Measurements from ENCODE around the gene C1QA. TPM values are rescaled to one million over a fixed set of nuclear protein-coding genes. Genes with fewer than 3 reads are reported as not detected.
"Not testable (repeated sequence)": the region's sequence is repeated elsewhere in the genome, so short reads cannot be mapped to it uniquely, and the experiment has no call there.

Gene C1QA
- total RNA-seq, 2 donors from 2014 or later, result not detected

DNA sequence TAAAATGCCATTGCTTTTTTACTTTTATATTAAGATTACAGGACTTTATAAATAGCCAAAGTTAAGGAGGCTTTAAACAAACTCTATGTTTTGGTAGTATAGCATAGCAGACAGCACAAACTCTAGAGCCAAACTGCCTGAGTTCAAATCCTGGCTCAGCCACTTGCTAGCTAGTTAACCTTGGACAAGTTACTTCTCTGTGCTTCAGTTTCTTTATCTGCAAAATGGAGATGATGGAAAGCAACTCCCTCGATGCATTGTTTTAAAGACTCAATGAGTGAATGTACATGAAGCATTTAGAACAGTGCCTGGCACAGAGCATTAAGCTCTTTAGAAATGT, 38.0 kb downstream of the C1QA start:
- Histone ChIP-seq H3K4me3 (ENCODE audit: low read length) (no peak overlapping the region), H3K36me3 (ENCODE audit: control insufficient read depth, insufficient read depth, low read length) (no peaks in the 10 kb centered on the region), H3K9me3 (ENCODE audit: control insufficient read depth, low read length) (no peaks in the 10 kb centered on the region), H3K27ac (ENCODE audit: low read depth, low read length) (no peak overlapping the region), H3K27me3 (ENCODE audit: control insufficient read depth, insufficient read depth, low read length, poor library complexity, severe bottlenecking) (no peaks in the 10 kb centered on the region), H3K4me1 (ENCODE audit: control insufficient read depth, insufficient read depth, low read length) (peaks cover 2% of the 10 kb centered on the region), H3K9ac (ENCODE audit: extremely low read depth, low read length, poor library complexity, severe bottlenecking) (no peak overlapping the region)
- H3K4me1 Mint-ChIP-seq, result no peaks in the 10 kb centered on the region
- no peak for DNase-seq
- WGBS, 2 experiments (ENCODE audit: insufficient coverage in 1 of 2, insufficient read length in 1 of 2), result 54 to 64% methylated on average over 1 of the region's 1 CpG
- no peaks in the 10 kb centered on the region for H3K27me3 Mint-ChIP-seq (ENCODE audit: insufficient read depth)
- TF ChIP-seq, protein P1, sequence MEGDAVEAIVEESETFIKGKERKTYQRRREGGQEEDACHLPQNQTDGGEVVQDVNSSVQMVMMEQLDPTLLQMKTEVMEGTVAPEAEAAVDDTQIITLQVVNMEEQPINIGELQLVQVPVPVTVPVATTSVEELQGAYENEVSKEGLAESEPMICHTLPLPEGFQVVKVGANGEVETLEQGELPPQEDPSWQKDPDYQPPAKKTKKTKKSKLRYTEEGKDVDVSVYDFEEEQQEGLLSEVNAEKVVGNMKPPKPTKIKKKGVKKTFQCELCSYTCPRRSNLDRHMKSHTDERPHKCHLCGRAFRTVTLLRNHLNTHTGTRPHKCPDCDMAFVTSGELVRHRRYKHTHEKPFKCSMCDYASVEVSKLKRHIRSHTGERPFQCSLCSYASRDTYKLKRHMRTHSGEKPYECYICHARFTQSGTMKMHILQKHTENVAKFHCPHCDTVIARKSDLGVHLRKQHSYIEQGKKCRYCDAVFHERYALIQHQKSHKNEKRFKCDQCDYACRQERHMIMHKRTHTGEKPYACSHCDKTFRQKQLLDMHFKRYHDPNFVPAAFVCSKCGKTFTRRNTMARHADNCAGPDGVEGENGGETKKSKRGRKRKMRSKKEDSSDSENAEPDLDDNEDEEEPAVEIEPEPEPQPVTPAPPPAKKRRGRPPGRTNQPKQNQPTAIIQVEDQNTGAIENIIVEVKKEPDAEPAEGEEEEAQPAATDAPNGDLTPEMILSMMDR (conservative IDR thresholded peaks at IDR 0.05), result no peak
- H3K4me3 Mint-ChIP-seq, result no peak overlapping the region
- H3K9me3 Mint-ChIP-seq, result no peaks in the 10 kb centered on the region
- H3K36me3 Mint-ChIP-seq (ENCODE audit: low read depth), result no peaks in the 10 kb centered on the region
- H3K27ac Mint-ChIP-seq, result no peak overlapping the region

DNA sequence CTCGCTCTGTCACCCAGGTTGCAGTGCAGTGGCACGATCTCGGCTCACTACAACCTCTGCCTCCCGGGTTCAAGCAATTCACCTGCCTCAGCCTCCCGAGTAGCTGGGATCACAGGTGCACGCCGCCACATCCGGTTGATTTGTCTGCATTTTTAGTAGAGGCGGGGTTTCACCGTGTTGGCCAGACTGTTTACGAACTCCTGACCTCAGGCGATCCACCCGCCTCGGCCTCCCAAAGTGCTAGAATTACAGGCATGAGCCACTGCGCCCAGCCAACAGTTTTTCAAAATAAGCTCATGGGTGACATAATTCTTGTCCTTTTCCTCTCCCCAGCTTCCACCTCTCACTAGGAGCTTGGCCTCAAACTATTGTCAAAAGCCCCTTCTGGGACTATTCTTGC, 39.7 kb downstream of the C1QA start:
- not testable (repeated sequence) for H3K9me3 ChIP-seq (ENCODE audit: control insufficient read depth, low read length); DNase-seq; H3K4me3 Mint-ChIP-seq; H3K36me3 Mint-ChIP-seq (ENCODE audit: low read depth); H3K4me3 ChIP-seq (ENCODE audit: low read length); H3K4me1 Mint-ChIP-seq; H3K9ac ChIP-seq (ENCODE audit: extremely low read depth, low read length, poor library complexity, severe bottlenecking); H3K27ac Mint-ChIP-seq; H3K4me1 ChIP-seq (ENCODE audit: control insufficient read depth, insufficient read depth, low read length); H3K27me3 ChIP-seq (ENCODE audit: control insufficient read depth, insufficient read depth, low read length, poor library complexity, severe bottlenecking); H3K36me3 ChIP-seq (ENCODE audit: control insufficient read depth, insufficient read depth, low read length); H3K9me3 Mint-ChIP-seq; H3K27me3 Mint-ChIP-seq (ENCODE audit: insufficient read depth)
- peak overlapping the region; percentile 51 for H3K27ac ChIP-seq (ENCODE audit: low read depth, low read length)
- WGBS, 2 experiments (ENCODE audit: insufficient coverage in 1 of 2, insufficient read length in 1 of 2), result 87 to 94% methylated on average over 15 of the region's 15 CpGs

DNA sequence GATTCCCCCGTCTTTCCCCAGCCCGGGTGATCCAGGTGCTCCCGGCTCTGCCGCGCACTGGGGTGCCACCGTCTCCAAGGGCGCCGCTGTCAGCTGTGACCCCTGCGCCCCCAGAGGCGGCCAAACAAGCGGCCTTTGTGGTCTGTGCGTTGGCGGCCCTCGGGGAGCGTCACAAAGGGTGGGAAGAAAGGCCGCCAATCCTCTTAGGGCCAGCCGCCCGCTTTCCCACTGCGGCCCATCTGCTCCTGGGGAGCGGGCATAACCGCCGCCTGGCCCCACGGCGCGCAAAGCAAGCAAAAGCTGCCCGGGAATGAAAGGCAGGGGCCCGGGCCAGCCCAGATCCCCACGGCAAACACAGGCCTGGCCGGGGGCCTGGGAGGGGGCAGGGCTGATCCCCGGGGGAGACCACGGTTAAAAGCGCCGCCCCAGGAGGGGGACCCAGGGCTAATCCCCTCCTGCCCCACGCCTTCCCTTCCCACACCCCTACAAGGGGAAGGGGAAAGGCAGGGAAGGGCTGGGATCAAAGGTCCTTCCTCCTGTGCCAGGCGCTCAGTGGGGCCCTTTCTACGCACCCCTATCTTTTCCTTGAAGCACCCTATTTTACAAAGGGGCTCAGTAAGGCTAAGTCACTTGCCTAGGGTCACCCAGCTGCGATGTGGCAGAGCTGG, 40.6 kb downstream of the C1QA start:
- H3K4me1 Mint-ChIP-seq, result no peaks in the 10 kb centered on the region
- Histone ChIP-seq H3K9me3 (ENCODE audit: control insufficient read depth, low read length) (no peaks in the 10 kb centered on the region), H3K36me3 (ENCODE audit: control insufficient read depth, insufficient read depth, low read length) (no peaks in the 10 kb centered on the region), H3K9ac (ENCODE audit: extremely low read depth, low read length, poor library complexity, severe bottlenecking) (no peak overlapping the region), H3K4me1 (ENCODE audit: control insufficient read depth, insufficient read depth, low read length) (peaks cover 2% of the 10 kb centered on the region), H3K27me3 (ENCODE audit: control insufficient read depth, insufficient read depth, low read length, poor library complexity, severe bottlenecking) (no peaks in the 10 kb centered on the region), H3K27ac (ENCODE audit: low read depth, low read length) (peak overlapping the region; percentile 74), H3K4me3 (ENCODE audit: low read length) (no peak overlapping the region)
- DNase-seq, result no peak
- H3K4me3 Mint-ChIP-seq, result no peak overlapping the region
- no peaks in the 10 kb centered on the region for H3K9me3 Mint-ChIP-seq
- TF ChIP-seq, protein P1 (conservative IDR thresholded peaks at IDR 0.05), result no peak
- H3K27me3 Mint-ChIP-seq (ENCODE audit: insufficient read depth), result no peaks in the 10 kb centered on the region
- H3K36me3 Mint-ChIP-seq (ENCODE audit: low read depth), result no peaks in the 10 kb centered on the region
- H3K27ac Mint-ChIP-seq, result no peak overlapping the region
- 87 to 92% methylated on average over 15 to 37 of the region's 37 CpGs for WGBS, 2 experiments (ENCODE audit: insufficient coverage in 1 of 2, insufficient read length in 1 of 2)
